ENCODE results near the gene MALAT1.
"Not testable (repeated sequence)": the region's sequence is repeated elsewhere in the genome, so short reads cannot be mapped to it uniquely, and the experiment has no call there.

The MALAT1 gene

GRCh38 chr11:65498042-65498726 lies 661 bp upstream of the MALAT1 start:
- DNase-seq (ENCODE audit: low read depth in 2 of 2): peak in 1 of 2 donors; percentile 64

GRCh38 chr11:65498727-65498976 lies 193 bp upstream of the MALAT1 start:
- no peak for DNase-seq (ENCODE audit: low read depth in 2 of 2)

GRCh38 chr11:65499713-65500386 lies 1.0 kb downstream of the MALAT1 start:
- no peak for DNase-seq (ENCODE audit: low read depth in 2 of 2)

GRCh38 chr11:65500387-65501185 lies 1.7 kb downstream of the MALAT1 start:
- DNase-seq (ENCODE audit: low read depth in 2 of 2): no peak

GRCh38 chr11:65501186-65501471 lies 2.3 kb downstream of the MALAT1 start:
- DNase-seq (ENCODE audit: low read depth in 2 of 2): no peak

- DNase-seq (ENCODE audit: low read depth in 2 of 2): no peak
Measured at GRCh38 chr11:65501472-65502273, 2.8 kb downstream of the MALAT1 start.

- no peak for DNase-seq (ENCODE audit: low read depth in 2 of 2)
Measured at GRCh38 chr11:65502274-65502554, 3.4 kb downstream of the MALAT1 start.

- no peak for DNase-seq (ENCODE audit: low read depth in 2 of 2)
Measured at GRCh38 chr11:65502555-65503367, 3.9 kb downstream of the MALAT1 start.

GRCh38 chr11:65503368-65503948 lies 4.6 kb downstream of the MALAT1 start:
- DNase-seq (ENCODE audit: low read depth in 2 of 2): no peak

GRCh38 chr11:65503949-65504673 lies 5.3 kb downstream of the MALAT1 start:
- DNase-seq (ENCODE audit: low read depth in 2 of 2): no peak

- DNase-seq (ENCODE audit: low read depth in 2 of 2): no peak
Measured at GRCh38 chr11:65504674-65505465, 6.0 kb downstream of the MALAT1 start.

- DNase-seq (ENCODE audit: low read depth in 2 of 2): no peak
Measured at GRCh38 chr11:65505466-65506289, 6.8 kb downstream of the MALAT1 start.

- DNase-seq (ENCODE audit: low read depth in 2 of 2): no peak
Measured at GRCh38 chr11:65506290-65506771, 7.5 kb downstream of the MALAT1 start.

GRCh38 chr11:65506772-65507505 lies 8.1 kb downstream of the MALAT1 start:
- peak in 1 of 2 donors; percentile 49 for DNase-seq (ENCODE audit: low read depth in 2 of 2)

- not testable (repeated sequence) for DNase-seq (ENCODE audit: low read depth in 2 of 2)
Measured at GRCh38 chr11:65512311-65512710, 13.5 kb downstream of the MALAT1 start.

- no peak for DNase-seq (ENCODE audit: low read depth in 2 of 2)
Measured at GRCh38 chr11:65516135-65516968, 17.5 kb downstream of the MALAT1 start.

- DNase-seq (ENCODE audit: low read depth in 2 of 2): not testable (repeated sequence)
Measured at GRCh38 chr11:65518941-65519549, 20.2 kb downstream of the MALAT1 start.

Data from stimulated activated CD4-positive, alpha-beta T cell treated with anti-CD3 and anti-CD28 coated beads, Interleukin-15, amount 100 ng/mL, for 48 hours (primary cell).